Activated CD4-positive, CD25-positive, alpha-beta regulatory T cell treated with anti-CD3 and anti-CD28 coated beads, Interleukin-2, amount 50 U/mL, for 24 hours (primary cell): ENCODE data around the gene KCNIP4.
"Not testable (repeated sequence)": the region's sequence is repeated elsewhere in the genome, so short reads cannot be mapped to it uniquely, and the experiment has no call there.

Experiments used
- ATAC-seq, 2 donors: fragments of 150-1000 bp; cut with Tn5 transposase; one replicate each; pipeline ENCODE4 v1.10.0; 2021; ENCODE audit warnings: mild to moderate bottlenecking in 1 of 2, moderate library complexity in 1 of 2

Gene KCNIP4

DNA sequence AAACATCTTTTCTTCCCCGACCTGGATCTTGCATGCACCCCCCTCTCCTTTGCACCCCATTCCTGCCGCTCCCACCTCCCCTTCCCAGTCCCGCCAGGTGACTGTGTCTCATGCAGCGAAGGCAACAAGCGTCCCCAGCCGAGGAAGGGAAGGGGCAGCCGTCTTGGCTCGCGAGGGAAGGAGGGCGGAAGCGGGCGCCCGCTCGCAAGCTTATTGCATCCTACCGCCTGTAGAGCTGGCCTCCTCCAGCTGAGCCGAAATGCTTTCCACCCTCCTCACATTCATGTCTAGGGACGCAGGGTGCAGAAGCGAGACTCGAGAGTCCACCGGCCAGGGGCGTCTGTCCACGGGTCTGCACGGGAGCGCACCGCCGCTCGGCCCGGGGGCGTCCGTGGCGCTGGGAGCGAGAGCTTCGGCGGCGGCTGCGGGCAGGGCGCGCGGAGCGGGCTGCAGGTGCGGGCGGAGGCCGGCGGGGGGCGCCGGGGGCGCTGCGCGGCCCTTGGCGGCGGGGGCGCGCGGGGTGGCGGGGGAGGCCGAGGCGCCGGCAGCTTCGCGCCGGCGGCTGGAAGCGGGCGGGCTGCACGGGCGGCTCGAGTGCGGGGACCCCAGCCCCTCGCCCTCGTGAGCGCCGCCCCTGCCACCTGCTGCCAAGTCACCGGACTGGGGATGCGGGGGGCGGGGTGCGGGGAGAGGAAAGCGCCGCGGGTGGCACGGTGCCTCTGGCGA, at the start of gene KCNIP4:
TSS of gene KCNIP4 (minus strand) at position 426 of the 726 bp plus-strand sequence.
- no peak for ATAC-seq

DNA sequence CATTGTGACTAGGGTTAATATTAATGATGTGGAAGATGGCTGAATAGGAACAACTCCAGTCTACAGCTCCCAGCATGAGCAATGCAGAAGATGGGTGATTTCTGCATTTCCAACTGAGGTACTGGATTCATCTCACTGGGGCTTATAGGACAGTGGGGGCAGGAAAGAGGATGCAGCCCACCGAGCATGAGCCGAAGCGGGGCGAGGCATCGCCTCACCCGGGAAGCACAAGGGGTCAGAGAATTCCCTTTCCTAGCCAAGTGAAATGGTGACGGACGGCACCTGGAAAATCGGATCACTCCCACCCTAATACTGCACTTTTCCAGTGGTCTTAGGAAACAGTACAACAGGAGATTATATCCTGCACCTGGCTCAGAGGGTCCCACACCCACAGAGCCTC, 48.0 kb upstream of the KCNIP4 start:
- not testable (repeated sequence) for ATAC-seq

DNA sequence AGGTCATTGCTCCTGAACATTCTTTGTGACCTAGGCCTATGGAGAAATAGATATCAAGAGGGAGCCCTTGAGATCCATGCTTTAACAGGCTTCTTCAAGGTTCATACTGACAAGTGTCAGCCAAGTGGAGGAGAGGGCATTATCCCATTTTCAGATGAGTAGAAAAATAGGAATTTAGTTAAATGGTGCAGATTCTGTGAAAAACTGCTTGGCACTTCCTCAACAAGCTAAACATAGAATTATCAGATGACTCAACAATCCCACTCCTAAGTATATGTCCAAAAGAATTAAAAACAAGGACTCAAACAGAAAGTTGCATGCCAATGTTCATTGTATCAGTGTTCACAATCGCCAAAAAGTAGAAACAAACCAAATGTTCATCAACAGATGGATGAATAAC, 43.8 kb upstream of the KCNIP4 start:
- ATAC-seq = no peak

- ATAC-seq = no peak
These were observed 43.0 kb upstream of the KCNIP4 start for GRCh38 chr4:21991562-21991961.

DNA sequence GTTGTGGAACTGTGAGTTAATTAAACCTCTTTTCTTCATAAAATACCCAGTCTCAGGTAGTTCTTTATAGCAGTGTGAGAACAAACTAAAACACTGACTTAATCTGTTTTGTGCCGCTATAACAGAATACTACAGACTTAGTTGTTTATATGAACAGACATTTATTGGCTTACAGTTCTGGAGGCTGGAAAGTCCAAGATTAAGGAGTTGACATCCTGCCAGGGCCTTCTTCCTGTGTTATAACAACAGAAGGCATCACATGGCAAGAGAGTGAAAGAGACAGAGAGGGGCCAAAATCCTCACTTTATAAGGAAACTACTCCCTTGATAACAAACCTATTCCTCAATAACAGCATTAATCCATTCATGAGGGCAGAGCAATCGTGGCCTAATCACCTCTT, 42.5 kb upstream of the KCNIP4 start:
- no peak for ATAC-seq

- no peak for ATAC-seq
These were observed 40.8 kb upstream of the KCNIP4 start for GRCh38 chr4:21989351-21989750.

- ATAC-seq = no peak
These were observed 37.7 kb upstream of the KCNIP4 start for GRCh38 chr4:21986307-21986706.

- ATAC-seq = no peak
These were observed 33.5 kb upstream of the KCNIP4 start for GRCh38 chr4:21982087-21982486.

- no peak for ATAC-seq
These were observed 30.6 kb upstream of the KCNIP4 start for GRCh38 chr4:21979196-21979595.

DNA sequence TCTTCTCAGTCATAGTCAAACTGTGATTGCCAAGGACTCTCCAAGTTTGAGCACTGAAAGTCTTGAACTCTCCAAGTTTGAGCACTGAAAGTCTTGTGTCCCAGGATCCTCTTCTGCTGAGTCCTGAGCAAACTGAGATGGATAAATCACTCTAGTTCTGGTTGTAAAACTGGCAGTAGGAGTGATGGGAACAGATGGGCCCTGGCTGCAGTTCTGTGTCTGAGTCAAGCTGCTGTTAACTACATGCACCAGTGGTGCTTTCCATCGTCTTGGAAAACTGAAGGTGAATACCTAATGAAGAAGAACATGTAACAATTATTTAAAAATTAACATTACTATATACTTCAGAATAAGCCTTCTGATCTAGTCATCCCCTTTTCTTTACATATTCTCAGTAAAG, 27.6 kb upstream of the KCNIP4 start:
- ATAC-seq = no peak

GRCh38 chr4:21973850-21974249, 25.3 kb upstream of the KCNIP4 start:
- ATAC-seq = no peak

DNA sequence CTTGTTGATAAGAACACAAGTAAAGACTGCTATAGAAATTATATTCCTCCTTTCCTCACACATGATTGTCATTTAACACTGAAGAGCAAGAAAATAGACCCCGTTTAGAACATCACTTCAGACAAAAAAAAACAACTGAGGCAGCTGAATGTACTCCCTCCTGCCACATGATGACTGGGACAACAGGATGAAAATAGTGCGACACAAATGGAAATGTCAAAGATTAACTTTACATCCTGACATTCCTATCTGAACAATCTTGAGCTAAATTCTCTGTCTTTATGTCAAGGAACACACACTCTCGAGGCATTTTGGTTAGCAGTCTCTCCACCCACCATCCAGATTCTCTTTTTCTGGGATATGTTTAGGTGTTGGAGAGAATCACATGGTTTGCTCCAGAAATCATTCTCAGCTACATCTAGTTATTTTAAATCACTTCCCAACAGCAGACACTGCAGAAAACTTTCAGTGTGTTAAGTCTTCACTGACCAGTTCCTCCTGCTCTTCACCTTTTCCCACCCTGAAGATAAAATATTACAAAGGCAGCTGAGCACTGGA, 16.3 kb upstream of the KCNIP4 start:
- ATAC-seq = no peak

DNA sequence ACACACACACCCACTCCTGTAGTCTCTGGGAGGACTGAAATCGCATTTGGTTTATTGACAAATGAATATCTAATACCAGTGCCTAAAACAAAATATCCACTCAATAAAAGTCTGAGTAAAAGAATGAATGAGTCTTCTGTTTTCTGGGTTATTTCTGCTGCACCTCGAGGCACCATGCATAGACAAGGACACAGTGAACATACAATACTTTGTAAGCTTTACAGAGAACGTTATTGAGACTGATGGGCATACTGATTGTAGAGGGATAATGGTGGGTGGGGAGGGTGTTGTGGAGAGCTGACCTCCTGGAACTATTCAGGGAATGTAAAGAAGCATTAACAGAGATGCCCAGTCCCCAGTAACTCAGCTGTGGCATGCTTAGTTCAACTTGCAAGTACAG, 14.1 kb upstream of the KCNIP4 start:
- ATAC-seq = no peak

DNA sequence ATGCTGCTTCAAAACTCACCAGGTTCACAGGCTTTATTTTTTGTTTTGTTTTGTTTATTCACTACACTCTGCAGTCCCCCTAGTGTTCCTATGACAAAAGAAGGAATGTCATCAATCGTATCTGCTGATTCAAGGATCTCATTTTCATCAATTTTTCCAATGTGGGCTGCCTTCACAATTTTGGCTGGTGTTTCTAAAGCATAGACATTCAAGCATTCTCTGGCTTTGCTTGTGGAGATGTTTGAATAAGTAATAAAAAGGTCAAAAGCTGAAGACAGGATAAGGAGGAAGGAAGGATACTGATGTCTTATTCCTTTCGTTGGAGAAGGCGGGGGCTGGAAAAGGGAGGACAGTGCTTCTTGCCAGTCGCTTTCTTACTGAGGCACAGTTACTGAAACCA, 12.2 kb upstream of the KCNIP4 start:
- ATAC-seq = no peak

GRCh38 chr4:21954916-21955315, 6.3 kb upstream of the KCNIP4 start:
- ATAC-seq = no peak

DNA sequence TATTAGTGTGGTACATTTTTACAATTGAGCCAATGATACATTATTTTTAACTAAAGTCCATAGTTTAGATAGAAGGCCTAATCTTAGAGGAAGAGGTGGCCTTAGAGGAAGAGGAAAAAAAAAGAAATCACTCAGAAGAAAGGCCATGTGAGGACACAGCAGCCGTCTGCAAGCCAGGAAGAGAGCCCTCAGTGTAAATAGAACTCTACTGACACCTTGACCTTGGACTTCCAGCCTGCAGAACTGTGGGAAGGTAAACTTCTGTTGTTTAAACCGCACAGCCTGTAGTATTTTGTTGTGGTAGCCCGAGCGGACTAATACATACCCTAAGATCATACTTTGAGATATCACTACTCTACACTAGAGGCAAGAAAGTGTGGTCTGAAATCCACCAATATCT, 5.1 kb upstream of the KCNIP4 start:
- no peak for ATAC-seq

- no peak for ATAC-seq
These were observed 4.0 kb upstream of the KCNIP4 start for GRCh38 chr4:21952549-21952948.

GRCh38 chr4:21949073-21949457, 493 bp upstream of the KCNIP4 start:
- no peak for ATAC-seq

DNA sequence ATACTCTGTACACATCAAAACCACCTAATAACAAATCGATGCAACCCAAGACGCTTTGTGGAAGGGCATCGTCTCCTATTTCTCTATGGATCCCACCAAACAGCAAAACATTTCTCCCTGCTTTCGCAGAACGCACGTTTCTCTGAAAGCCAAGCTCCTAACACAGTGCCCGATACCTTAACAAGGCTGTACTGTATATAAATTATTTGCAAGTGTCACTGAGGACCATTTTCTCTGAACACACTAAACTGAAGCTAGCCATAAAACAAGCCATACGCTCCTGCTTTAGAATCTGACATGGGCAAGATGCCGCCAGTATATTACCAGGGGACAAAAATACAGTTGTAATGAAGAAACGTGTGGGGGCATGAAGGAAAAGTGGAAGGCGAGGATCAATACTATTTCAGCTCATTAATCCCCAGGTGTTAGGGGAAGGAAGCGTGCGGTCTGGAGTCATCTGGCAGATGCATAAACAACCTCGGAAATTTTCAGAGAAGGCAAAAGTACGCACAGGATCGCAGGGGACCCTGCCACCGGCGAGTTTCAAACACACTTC, 703 bp downstream of the KCNIP4 start:
- no peak for ATAC-seq

GRCh38 chr4:21946858-21947257, 1.7 kb downstream of the KCNIP4 start:
- no peak for ATAC-seq

GRCh38 chr4:21921526-21922180, 26.9 kb downstream of the KCNIP4 start:
- no peak for ATAC-seq

DNA sequence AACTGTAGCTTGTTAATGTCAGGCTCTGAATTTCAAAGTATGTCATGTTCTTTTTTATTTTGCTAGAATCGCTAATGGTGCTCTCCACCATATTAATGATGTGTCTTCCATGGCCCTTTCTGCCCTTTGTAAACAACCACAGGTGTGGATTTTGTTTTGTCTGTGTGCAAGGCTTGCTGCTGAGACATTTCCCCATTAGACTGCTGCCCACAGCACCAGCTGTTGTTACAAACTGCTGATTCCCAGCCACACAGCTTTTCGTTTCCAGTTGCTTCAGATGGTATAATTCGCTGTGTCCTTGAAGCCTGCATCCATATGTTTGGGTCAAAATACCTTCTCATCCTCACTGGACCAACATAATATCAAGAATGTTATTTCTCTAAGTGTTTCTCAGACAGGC, 32.8 kb downstream of the KCNIP4 start:
- ATAC-seq = no peak

DNA sequence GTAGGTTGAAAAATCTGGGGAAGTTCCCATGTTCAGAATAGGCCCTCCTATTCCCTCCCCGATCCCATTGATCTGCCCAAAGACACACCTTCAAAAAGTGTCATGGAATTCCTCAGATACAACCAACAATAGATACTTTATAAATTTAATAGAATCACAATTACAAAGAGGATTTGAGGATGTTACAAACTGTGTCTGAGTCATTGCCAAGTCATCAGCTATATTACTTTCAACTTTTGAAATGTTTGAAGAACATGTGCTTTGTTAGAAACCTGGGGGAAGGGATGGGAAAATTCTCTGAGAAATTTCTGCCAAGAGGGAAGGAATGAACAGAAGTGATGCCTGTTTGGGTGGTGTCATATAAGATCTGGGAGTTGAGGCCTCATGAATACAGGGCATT, 46.7 kb downstream of the KCNIP4 start:
- no peak for ATAC-seq

GRCh38 chr4:21901281-21901680, 47.3 kb downstream of the KCNIP4 start:
- ATAC-seq = no peak
